ENCODE results near the gene ARID3A.

Gene ARID3A

DNA sequence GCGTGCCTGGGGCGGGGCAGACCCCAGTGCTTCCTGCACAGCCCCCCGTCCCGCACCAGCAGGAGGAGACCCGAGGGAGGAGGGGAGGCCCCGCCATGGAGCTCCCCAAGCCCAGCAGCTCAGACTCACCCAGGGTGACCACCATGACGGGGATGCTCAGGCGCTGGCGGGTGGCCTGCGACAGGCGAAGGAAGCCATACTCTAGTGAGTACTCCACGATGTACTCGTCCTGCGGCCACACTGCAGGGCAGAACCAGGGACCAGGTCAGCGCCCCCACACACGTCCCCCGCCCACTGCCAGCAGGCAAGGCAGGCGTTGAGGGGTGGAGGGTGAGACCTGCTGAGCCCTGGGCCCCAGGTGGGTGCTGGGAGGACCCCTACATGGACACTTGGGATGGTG is 86.5 kb downstream of the ARID3A start:
- H3K4me3 ChIP-seq (ENCODE audit: insufficient read length, low read depth), result no peak overlapping the region
- no peak for TF ChIP-seq ZNF274 (IDR thresholded peaks at IDR 0.05; ENCODE audit: low read depth, low read length)
- no peak for TF ChIP-seq YY1 (IDR thresholded peaks at IDR 0.05; ENCODE audit: insufficient read depth, insufficient read length)
- no peak for TF ChIP-seq SUZ12 (IDR thresholded peaks at IDR 0.05; ENCODE audit: extremely low read depth, insufficient read depth, insufficient read length)
- no peak overlapping the region for H3K9ac ChIP-seq (ENCODE audit: insufficient read length, low read depth)
- H3K36me3 ChIP-seq (ENCODE audit: insufficient read depth, insufficient read length, low read length), result peaks cover 84% of the 10 kb centered on the region
- no peak for DNase-seq (ENCODE audit: low read depth, low spot score)
- no peaks in the 10 kb centered on the region for H3K9me3 ChIP-seq (ENCODE audit: insufficient read depth, low read length)
- H3K27me3 ChIP-seq (ENCODE audit: insufficient read depth, insufficient read length), result no peaks in the 10 kb centered on the region
- H3K4me1 ChIP-seq (ENCODE audit: insufficient read depth, insufficient read length), result peaks cover 27% of the 10 kb centered on the region

DNA sequence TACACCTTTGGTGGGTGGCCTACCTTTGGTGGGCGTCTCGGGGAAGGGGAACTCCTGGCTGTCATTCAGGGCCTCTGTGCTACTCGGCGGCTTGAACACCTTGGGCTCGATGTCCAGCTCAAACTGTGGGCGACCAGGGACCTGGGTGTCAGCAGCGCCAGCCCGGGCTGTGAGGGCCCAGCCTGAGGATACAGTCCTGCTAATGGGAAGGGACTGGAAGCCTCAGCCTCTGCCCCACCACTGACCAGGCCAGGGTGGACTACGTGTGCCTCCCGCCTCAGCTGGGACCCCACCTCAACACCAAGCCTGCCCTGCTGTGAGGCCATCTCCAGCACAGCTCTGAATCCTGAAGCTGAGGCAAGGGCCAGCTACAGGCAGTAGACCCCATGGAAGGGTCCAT is 87.4 kb downstream of the ARID3A start:
- H3K27me3 ChIP-seq (ENCODE audit: insufficient read depth, insufficient read length), result no peaks in the 10 kb centered on the region
- no peak for DNase-seq (ENCODE audit: low read depth, low spot score)
- no peak overlapping the region for H3K9ac ChIP-seq (ENCODE audit: insufficient read length, low read depth)
- TF ChIP-seq SUZ12 (IDR thresholded peaks at IDR 0.05; ENCODE audit: extremely low read depth, insufficient read depth, insufficient read length) (no peak), ZNF274 (IDR thresholded peaks at IDR 0.05; ENCODE audit: low read depth, low read length) (no peak), YY1 (IDR thresholded peaks at IDR 0.05; ENCODE audit: insufficient read depth, insufficient read length) (no peak)
- peaks cover 87% of the 10 kb centered on the region for H3K36me3 ChIP-seq (ENCODE audit: insufficient read depth, insufficient read length, low read length)
- no peaks in the 10 kb centered on the region for H3K9me3 ChIP-seq (ENCODE audit: insufficient read depth, low read length)
- H3K4me3 ChIP-seq (ENCODE audit: insufficient read length, low read depth), result no peak overlapping the region
- H3K4me1 ChIP-seq (ENCODE audit: insufficient read depth, insufficient read length), result peaks cover 34% of the 10 kb centered on the region

DNA sequence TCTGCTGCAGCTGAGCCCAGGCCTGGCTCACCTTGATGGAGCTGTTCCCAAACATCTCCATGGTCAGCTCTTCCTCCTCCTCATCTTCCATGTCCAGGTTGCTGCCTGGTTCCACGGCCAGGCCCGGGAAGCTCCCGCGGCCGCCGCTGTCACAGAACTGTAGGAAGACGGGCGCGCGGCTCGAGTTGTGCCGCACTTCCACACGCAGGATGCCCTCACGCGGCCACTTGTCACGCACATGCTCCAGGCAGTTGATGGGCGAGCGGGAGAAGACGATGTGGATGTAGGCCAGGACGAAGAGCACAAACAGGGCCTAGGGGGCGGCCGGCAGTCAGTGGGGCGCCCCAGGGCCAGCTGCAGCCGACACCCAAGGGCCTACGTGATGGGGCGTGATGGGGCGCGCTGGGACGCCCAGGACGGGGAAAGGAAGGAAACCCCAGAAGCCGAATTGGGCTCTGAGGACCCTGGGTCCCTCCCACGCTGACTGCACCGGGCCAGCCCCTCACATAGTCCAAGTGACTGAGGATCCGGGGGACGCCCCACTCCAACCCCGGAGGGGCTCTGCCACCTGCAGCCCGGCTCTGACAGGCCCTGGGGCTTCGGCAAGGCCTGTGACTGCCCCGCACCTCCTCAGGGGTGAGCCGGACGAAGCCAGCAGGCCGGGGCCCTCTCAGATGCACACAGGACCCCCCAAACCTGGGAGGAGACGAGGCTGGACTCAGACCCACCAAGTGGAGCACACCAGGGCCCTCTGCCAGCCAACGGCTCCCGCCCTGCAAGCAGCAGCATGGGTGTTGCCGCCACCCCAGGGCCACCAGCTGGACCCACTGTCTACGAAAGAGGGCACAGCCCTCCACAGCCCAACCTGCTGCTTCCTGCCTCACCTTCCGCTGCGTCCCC is 88.6 kb downstream of the ARID3A start:
- H3K9me3 ChIP-seq (ENCODE audit: insufficient read depth, low read length), result no peaks in the 10 kb centered on the region
- peaks cover 87% of the 10 kb centered on the region for H3K36me3 ChIP-seq (ENCODE audit: insufficient read depth, insufficient read length, low read length)
- TF ChIP-seq YY1 (IDR thresholded peaks at IDR 0.05; ENCODE audit: insufficient read depth, insufficient read length), result no peak
- peak overlapping the region; percentile 42 for H3K9ac ChIP-seq (ENCODE audit: insufficient read length, low read depth)
- no peaks in the 10 kb centered on the region for H3K27me3 ChIP-seq (ENCODE audit: insufficient read depth, insufficient read length)
- H3K4me3 ChIP-seq (ENCODE audit: insufficient read length, low read depth), result no peak overlapping the region
- no peak for DNase-seq (ENCODE audit: low read depth, low spot score)
- H3K4me1 ChIP-seq (ENCODE audit: insufficient read depth, insufficient read length), result peaks cover 43% of the 10 kb centered on the region

- Histone ChIP-seq H3K36me3 (ENCODE audit: insufficient read depth, insufficient read length, low read length) (peaks cover 87% of the 10 kb centered on the region), H3K4me3 (ENCODE audit: insufficient read length, low read depth) (no peak overlapping the region), H3K4me1 (ENCODE audit: insufficient read depth, insufficient read length) (peaks cover 45% of the 10 kb centered on the region), H3K27me3 (ENCODE audit: insufficient read depth, insufficient read length) (no peaks in the 10 kb centered on the region), H3K9ac (ENCODE audit: insufficient read length, low read depth) (peak overlapping the region; percentile 61), H3K9me3 (ENCODE audit: insufficient read depth, low read length) (no peaks in the 10 kb centered on the region)
- DNase-seq (ENCODE audit: low read depth, low spot score), result no peak
- TF ChIP-seq ZNF274 (IDR thresholded peaks at IDR 0.05; ENCODE audit: low read depth, low read length), result no peak
- no peak for TF ChIP-seq YY1 (IDR thresholded peaks at IDR 0.05; ENCODE audit: insufficient read depth, insufficient read length)
- TF ChIP-seq SUZ12 (IDR thresholded peaks at IDR 0.05; ENCODE audit: extremely low read depth, insufficient read depth, insufficient read length), result no peak
Observed at GRCh38 chr19:1015061-1015781, 89.4 kb downstream of the ARID3A start.

GRCh38 chr19:1015782-1016646 is 90.2 kb downstream of the ARID3A start:
- no peak for DNase-seq (ENCODE audit: low read depth, low spot score)
- TF ChIP-seq YY1 (IDR thresholded peaks at IDR 0.05; ENCODE audit: insufficient read depth, insufficient read length), result no peak
- no peak for TF ChIP-seq ZNF274 (IDR thresholded peaks at IDR 0.05; ENCODE audit: low read depth, low read length)
- TF ChIP-seq SUZ12 (IDR thresholded peaks at IDR 0.05; ENCODE audit: extremely low read depth, insufficient read depth, insufficient read length), result no peak
- peaks cover 45% of the 10 kb centered on the region for H3K4me1 ChIP-seq (ENCODE audit: insufficient read depth, insufficient read length)
- no peaks in the 10 kb centered on the region for H3K9me3 ChIP-seq (ENCODE audit: insufficient read depth, low read length)
- no peaks in the 10 kb centered on the region for H3K27me3 ChIP-seq (ENCODE audit: insufficient read depth, insufficient read length)
- H3K4me3 ChIP-seq (ENCODE audit: insufficient read length, low read depth), result peak overlapping the region; percentile 13
- H3K36me3 ChIP-seq (ENCODE audit: insufficient read depth, insufficient read length, low read length), result peaks cover 80% of the 10 kb centered on the region
- peak overlapping the region; percentile 61 for H3K9ac ChIP-seq (ENCODE audit: insufficient read length, low read depth)

- peak overlapping the region; percentile 12 for H3K9ac ChIP-seq (ENCODE audit: insufficient read length, low read depth)
- H3K4me1 ChIP-seq (ENCODE audit: insufficient read depth, insufficient read length), result peaks cover 45% of the 10 kb centered on the region
- H3K27me3 ChIP-seq (ENCODE audit: insufficient read depth, insufficient read length), result no peaks in the 10 kb centered on the region
- no peak for DNase-seq (ENCODE audit: low read depth, low spot score)
- H3K4me3 ChIP-seq (ENCODE audit: insufficient read length, low read depth), result no peak overlapping the region
- TF ChIP-seq YY1 (IDR thresholded peaks at IDR 0.05; ENCODE audit: insufficient read depth, insufficient read length) (no peak), ZNF274 (IDR thresholded peaks at IDR 0.05; ENCODE audit: low read depth, low read length) (no peak), SUZ12 (IDR thresholded peaks at IDR 0.05; ENCODE audit: extremely low read depth, insufficient read depth, insufficient read length) (no peak)
- H3K9me3 ChIP-seq (ENCODE audit: insufficient read depth, low read length), result no peaks in the 10 kb centered on the region
- H3K36me3 ChIP-seq (ENCODE audit: insufficient read depth, insufficient read length, low read length), result peaks cover 77% of the 10 kb centered on the region
Observed at GRCh38 chr19:1016647-1017114, 90.8 kb downstream of the ARID3A start.
